Measurements from ENCODE around the gene TBX10. TPM values are rescaled to one million over a fixed set of nuclear protein-coding genes. Genes with fewer than 3 reads are reported as not detected.

Gene TBX10
- total and polyA plus RNA-seq, 2 of the 8 experiments (the other 6 are each of a cell fraction or from before 2014, with no cell fraction given) = 0.09 TPM; not detected in 1

- Histone ChIP-seq H2AK5ac (ENCODE audit: low read depth, low read length) (0 out of 2 replicates have a peak overlapping the region, but pooled peaks have one; percentile 17), H3K79me1 (ENCODE audit: low read depth, low read length) (peaks cover 10% of the 10 kb centered on the region), H3K18ac (ENCODE audit: extremely low read depth, low read length) (peak overlapping the region; percentile 71; the same call in 1 of the 2 replicates), H3K27ac (ENCODE audit: low read depth, low read length) (peak overlapping the region; percentile 75), H4K20me1 (replicated peaks in 1 of 2; ENCODE audit: control insufficient read depth in 1 of 2, insufficient read depth in 2 of 2, low read length in 2 of 2) (peaks cover 8 to 10% of the 10 kb centered on the region in 2 experiments), H4K5ac (ENCODE audit: insufficient read length, low read depth, low read length) (no peak overlapping the region), H3K4ac (replicated peaks; ENCODE audit: insufficient read length, low read depth, low read length) (no peak overlapping the region), H4K91ac (replicated peaks; ENCODE audit: insufficient read length, low read length) (no peak overlapping the region), H4K8ac (ENCODE audit: extremely low read depth, insufficient read depth, low read length) (peak overlapping the region; percentile 47), H3K79me2 (ENCODE audit: control insufficient read depth in 1 of 2, insufficient read depth in 2 of 2, low read length in 2 of 2) (peaks cover 0 to 27% of the 10 kb centered on the region in 2 experiments; a peak in 2 of 4 replicates), H3K56ac (replicated peaks; ENCODE audit: insufficient read length, low read depth, low read length) (no peak overlapping the region), H3K23me2 (ENCODE audit: low read depth, low read length) (peaks cover 5% of the 10 kb centered on the region; the same call in 1 of the 2 replicates), H2BK120ac (replicated peaks; ENCODE audit: low read depth, low read length) (no peak overlapping the region), H3K9ac (replicated peaks in 1 of 4; ENCODE audit: extremely low read depth in 1 of 4, low read depth in 3 of 4, low read length in 3 of 4) (peak overlapping the region in 3 of 4 experiments; percentile 20 to 55 (median 39); a peak in 5 of 7 replicates), H3K36me3 (ENCODE audit: control insufficient read depth in 2 of 4, insufficient read depth in 4 of 4, low read length in 3 of 4) (peaks cover 6 to 34% (median 21%) of the 10 kb centered on the region in 4 experiments; a peak in 6 of 8 replicates), H2BK5ac (ENCODE audit: low read depth, low read length) (peak overlapping the region; percentile 88; the same call in 1 of the 2 replicates), H2BK12ac (ENCODE audit: low read depth, low read length) (no peak overlapping the region), H2BK20ac (ENCODE audit: low read length) (0 out of 2 replicates have a peak overlapping the region, but pooled peaks have one; percentile 72), H3K4me3 (ENCODE audit: extremely low read depth in 1 of 4, insufficient read depth in 2 of 4, low read depth in 3 of 4, low read length in 4 of 4) (peak overlapping the region; percentile 51 to 87 (median 77)), H3K4me1 (replicated peaks in 1 of 4; ENCODE audit: control insufficient read depth in 3 of 4, insufficient read depth in 4 of 4, low read length in 3 of 4) (peaks cover 5 to 30% (median 17%) of the 10 kb centered on the region in 4 experiments), H3K4me2 (ENCODE audit: insufficient read depth in 1 of 2, low read depth in 2 of 2, low read length in 2 of 2) (peak overlapping the region; percentile 86 to 92), H3K9me3 (ENCODE audit: insufficient read depth in 2 of 2, low read depth in 1 of 2, low read length in 1 of 2) (no peaks in the 10 kb centered on the region), H3K23ac (ENCODE audit: insufficient read length) (no peak overlapping the region), H2BK15ac (ENCODE audit: low read length) (no peak overlapping the region), H3K14ac (ENCODE audit: insufficient read length) (no peak overlapping the region), H2AFZ (ENCODE audit: low read length) (no peak overlapping the region), H3K27me3 (replicated peaks in 1 of 4; ENCODE audit: control insufficient read depth in 3 of 4, extremely low read depth in 1 of 4, insufficient read depth in 3 of 4, low read length in 3 of 4) (no peaks in the 10 kb centered on the region)
- POLR2A ChIA-PET (ENCODE audit: partially characterized antibody) = interaction anchor here (0.8 to 6.7 kb wide), 13 partner anchors 9 to 43 kb away, joined by 3 to 71 read pairs (median 25); partner anchors contain the start of gene NUDT8
- no peak for FAIRE-seq
- CTCF ChIA-PET (ENCODE audit: partially characterized antibody) = interaction anchor here (0.6 to 4.3 kb wide), 7 partner anchors 8 to 340 kb away, joined by 3 to 20 read pairs (median 4); no protein-coding TSS in a partner anchor
- WGBS, 2 experiments (ENCODE audit: extremely low coverage in 1 of 2, insufficient coverage in 1 of 2, insufficient read length in 1 of 2, insufficient replicate concordance in 2 of 2, low coverage in 1 of 2, low lambda C conversion rate in 2 of 2, missing lambda C conversion rate in 1 of 2) = 74% methylated on average over 21 of the region's 21 CpGs; no CpG with 5 or more reads in 1 of the 2 experiments
- no peak for DNase-seq (ENCODE audit: low read depth in 1 of 2, low spot score in 2 of 2)
- TF ChIP-seq HDAC2 (IDR thresholded peaks at IDR 0.05; ENCODE audit: borderline replicate concordance in 1 of 2, low read depth in 2 of 2, low read length in 2 of 2) (no peak), BACH1 (IDR thresholded peaks at IDR 0.05; ENCODE audit: low read length) (no peak), POLR2A (IDR thresholded peaks at IDR 0.05; ENCODE audit: control extremely low read depth in 1 of 2, low read depth in 2 of 2, low read length in 2 of 2) (peak in 1 of 2 experiments; percentile 11; a peak in 1 of 3 replicates), ZNF274 (IDR thresholded peaks at IDR 0.05; ENCODE audit: borderline replicate concordance, extremely low read depth, low read length) (no peak), MAX (IDR thresholded peaks at IDR 0.05) (0 out of 2 replicates have a peak, but pooled peaks have one; percentile 13), KDM5A (IDR thresholded peaks at IDR 0.05; ENCODE audit: low read length) (no peak), SIN3A (conservative IDR thresholded peaks at IDR 0.05 in 1 of 2, IDR thresholded peaks at IDR 0.05 in 1 of 2; ENCODE audit: low read depth in 1 of 2, low read length in 2 of 2) (no peak), PHF8 (conservative IDR thresholded peaks at IDR 0.05; ENCODE audit: low read depth, low read length) (no peak), SIX5 (IDR thresholded peaks at IDR 0.05; ENCODE audit: low read depth, low read length) (no peak), TBP (IDR thresholded peaks at IDR 0.05; ENCODE audit: low read depth, low read length) (no peak)
These were observed 54.4 kb downstream of the TBX10 start for GRCh38 chr11:67584881-67585873.
